ENCODE results near the gene NDFIP1.
A peak's percentile ranks its signal among the peaks of the same experiment; 100 is the strongest.
"Not testable (repeated sequence)": the region's sequence is repeated elsewhere in the genome, so short reads cannot be mapped to it uniquely, and the experiment has no call there.

NDFIP1 gene

DNA sequence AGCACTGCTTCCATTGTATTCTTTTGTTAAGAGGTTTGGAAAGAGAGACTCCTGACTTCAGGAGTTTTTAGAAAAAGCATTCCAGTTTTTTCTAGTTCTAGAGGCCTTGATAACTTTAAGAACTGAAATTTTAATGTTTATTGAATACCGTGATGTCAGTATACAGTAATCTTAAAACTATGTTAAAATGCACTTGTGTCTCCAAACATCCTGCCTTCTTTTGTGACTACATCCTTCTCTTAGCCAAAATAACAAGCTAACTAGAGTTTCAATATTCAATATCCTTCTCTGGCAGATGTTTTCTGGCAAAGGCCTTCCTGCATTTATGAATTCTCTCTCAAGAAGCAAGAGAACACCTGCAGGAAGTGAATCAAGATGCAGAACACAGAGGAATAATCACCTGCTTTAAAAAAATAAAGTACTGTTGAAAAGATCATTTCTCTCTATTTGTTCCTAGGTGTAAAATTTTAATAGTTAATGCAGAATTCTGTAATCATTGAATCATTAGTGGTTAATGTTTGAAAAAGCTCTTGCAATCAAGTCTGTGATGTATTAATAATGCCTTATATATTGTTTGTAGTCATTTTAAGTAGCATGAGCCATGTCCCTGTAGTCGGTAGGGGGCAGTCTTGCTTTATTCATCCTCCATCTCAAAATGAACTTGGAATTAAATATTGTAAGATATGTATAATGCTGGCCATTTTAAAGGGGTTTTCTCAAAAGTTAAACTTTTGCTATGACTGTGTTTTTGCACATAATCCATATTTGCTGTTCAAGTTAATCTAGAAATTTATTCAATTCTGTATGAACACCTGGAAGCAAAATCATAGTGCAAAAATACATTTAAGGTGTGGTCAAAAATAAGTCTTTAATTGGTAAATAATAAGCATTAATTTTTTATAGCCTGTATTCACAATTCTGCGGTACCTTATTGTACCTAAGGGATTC is 43.1 kb downstream of the NDFIP1 start:
- no peaks in the 10 kb centered on the region for H3K4me1 ChIP-seq
- no peak overlapping the region for H2AFZ ChIP-seq
- no peaks in the 10 kb centered on the region for H3K9me3 ChIP-seq (ENCODE audit: control insufficient read depth, low read length)
- H3K4me2 ChIP-seq (ENCODE audit: low read length), result no peak overlapping the region
- no peak overlapping the region for H3K9ac ChIP-seq
- TF ChIP-seq, protein P1, sequence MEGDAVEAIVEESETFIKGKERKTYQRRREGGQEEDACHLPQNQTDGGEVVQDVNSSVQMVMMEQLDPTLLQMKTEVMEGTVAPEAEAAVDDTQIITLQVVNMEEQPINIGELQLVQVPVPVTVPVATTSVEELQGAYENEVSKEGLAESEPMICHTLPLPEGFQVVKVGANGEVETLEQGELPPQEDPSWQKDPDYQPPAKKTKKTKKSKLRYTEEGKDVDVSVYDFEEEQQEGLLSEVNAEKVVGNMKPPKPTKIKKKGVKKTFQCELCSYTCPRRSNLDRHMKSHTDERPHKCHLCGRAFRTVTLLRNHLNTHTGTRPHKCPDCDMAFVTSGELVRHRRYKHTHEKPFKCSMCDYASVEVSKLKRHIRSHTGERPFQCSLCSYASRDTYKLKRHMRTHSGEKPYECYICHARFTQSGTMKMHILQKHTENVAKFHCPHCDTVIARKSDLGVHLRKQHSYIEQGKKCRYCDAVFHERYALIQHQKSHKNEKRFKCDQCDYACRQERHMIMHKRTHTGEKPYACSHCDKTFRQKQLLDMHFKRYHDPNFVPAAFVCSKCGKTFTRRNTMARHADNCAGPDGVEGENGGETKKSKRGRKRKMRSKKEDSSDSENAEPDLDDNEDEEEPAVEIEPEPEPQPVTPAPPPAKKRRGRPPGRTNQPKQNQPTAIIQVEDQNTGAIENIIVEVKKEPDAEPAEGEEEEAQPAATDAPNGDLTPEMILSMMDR (IDR thresholded peaks at IDR 0.05), result peak; percentile 83
- no peaks in the 10 kb centered on the region for H3K36me3 ChIP-seq (ENCODE audit: control insufficient read depth, insufficient read depth, low read length)
- no peak overlapping the region for H3K27ac ChIP-seq
- no peaks in the 10 kb centered on the region for H3K27me3 ChIP-seq (ENCODE audit: control insufficient read depth, insufficient read depth, low read length)
- peaks cover 3% of the 10 kb centered on the region for H3K79me2 ChIP-seq
- H3K4me3 ChIP-seq (ENCODE audit: low read depth, low read length), result no peak overlapping the region

DNA sequence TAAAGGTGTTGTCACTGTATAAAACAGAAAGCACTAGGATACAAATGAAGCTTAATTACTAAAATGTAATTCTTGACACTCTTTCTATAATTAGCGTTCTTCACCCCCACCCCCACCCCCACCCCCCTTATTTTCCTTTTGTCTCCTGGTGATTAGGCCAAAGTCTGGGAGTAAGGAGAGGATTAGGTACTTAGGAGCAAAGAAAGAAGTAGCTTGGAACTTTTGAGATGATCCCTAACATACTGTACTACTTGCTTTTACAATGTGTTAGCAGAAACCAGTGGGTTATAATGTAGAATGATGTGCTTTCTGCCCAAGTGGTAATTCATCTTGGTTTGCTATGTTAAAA is 43.8 kb downstream of the NDFIP1 start:
- TF ChIP-seq, protein P1 (IDR thresholded peaks at IDR 0.05), result no peak
- no peak overlapping the region for H2AFZ ChIP-seq
- no peak overlapping the region for H3K27ac ChIP-seq
- no peaks in the 10 kb centered on the region for H3K27me3 ChIP-seq (ENCODE audit: control insufficient read depth, insufficient read depth, low read length)
- H3K4me3 ChIP-seq (ENCODE audit: low read depth, low read length), result no peak overlapping the region
- H3K36me3 ChIP-seq (ENCODE audit: control insufficient read depth, insufficient read depth, low read length), result no peaks in the 10 kb centered on the region
- no peaks in the 10 kb centered on the region for H3K79me2 ChIP-seq
- H3K4me2 ChIP-seq (ENCODE audit: low read length), result no peak overlapping the region
- no peak overlapping the region for H3K9ac ChIP-seq
- H3K4me1 ChIP-seq, result no peaks in the 10 kb centered on the region
- H3K9me3 ChIP-seq (ENCODE audit: control insufficient read depth, low read length), result no peaks in the 10 kb centered on the region

DNA sequence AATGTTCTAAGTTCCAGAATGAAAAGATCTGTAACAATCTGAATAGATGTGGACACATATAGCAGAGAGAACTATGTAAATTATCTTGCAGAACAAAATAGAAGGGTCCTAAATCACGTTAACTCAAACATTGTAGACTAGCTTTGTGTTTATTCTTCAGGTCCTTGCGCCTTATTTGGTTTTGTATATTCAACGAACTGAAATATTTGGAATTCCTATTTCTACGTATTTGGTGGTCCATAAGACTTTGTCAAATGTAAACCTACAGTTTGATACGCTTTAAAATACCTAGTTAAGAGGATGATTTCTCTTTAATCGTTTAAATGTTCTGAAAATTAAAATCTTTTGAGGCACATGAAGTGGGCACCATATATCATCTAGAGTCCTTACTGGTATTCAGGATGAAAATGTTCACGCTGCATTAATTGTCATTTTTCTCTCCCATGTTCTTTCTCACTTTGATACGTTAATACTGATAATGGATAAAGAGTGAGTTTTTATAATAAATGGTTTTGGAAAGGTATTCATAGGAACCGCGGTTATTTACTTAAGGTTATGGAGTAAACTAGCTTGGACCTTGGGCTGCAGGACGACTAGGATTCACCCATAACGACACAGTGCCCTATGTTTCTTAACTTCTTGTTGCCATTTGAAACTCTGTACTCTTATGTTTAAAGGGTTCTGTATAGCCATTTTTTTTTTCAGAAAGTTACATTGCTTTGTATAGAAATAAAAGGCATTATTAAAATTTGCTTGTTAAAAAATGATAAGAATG is 45.3 kb downstream of the NDFIP1 start:
- Histone ChIP-seq H3K9ac (no peak overlapping the region), H3K79me2 (no peaks in the 10 kb centered on the region), H3K36me3 (ENCODE audit: control insufficient read depth, insufficient read depth, low read length) (no peaks in the 10 kb centered on the region), H3K27ac (no peak overlapping the region), H3K27me3 (ENCODE audit: control insufficient read depth, insufficient read depth, low read length) (no peaks in the 10 kb centered on the region), H3K4me1 (no peaks in the 10 kb centered on the region), H3K9me3 (ENCODE audit: control insufficient read depth, low read length) (no peaks in the 10 kb centered on the region), H2AFZ (no peak overlapping the region), H3K4me2 (ENCODE audit: low read length) (no peak overlapping the region), H3K4me3 (ENCODE audit: low read depth, low read length) (no peak overlapping the region)
- TF ChIP-seq, protein P1 (IDR thresholded peaks at IDR 0.05), result no peak

- H3K4me2 ChIP-seq (ENCODE audit: low read length); H3K27me3 ChIP-seq (ENCODE audit: control insufficient read depth, insufficient read depth, low read length); H3K36me3 ChIP-seq (ENCODE audit: control insufficient read depth, insufficient read depth, low read length); H3K4me1 ChIP-seq; H3K79me2 ChIP-seq; H3K9me3 ChIP-seq (ENCODE audit: control insufficient read depth, low read length); H3K4me3 ChIP-seq (ENCODE audit: low read depth, low read length); H3K27ac ChIP-seq; H3K9ac ChIP-seq; H2AFZ ChIP-seq: not testable (repeated sequence)
These were observed 45.9 kb downstream of the NDFIP1 start for GRCh38 chr5:142154449-142154841.

DNA sequence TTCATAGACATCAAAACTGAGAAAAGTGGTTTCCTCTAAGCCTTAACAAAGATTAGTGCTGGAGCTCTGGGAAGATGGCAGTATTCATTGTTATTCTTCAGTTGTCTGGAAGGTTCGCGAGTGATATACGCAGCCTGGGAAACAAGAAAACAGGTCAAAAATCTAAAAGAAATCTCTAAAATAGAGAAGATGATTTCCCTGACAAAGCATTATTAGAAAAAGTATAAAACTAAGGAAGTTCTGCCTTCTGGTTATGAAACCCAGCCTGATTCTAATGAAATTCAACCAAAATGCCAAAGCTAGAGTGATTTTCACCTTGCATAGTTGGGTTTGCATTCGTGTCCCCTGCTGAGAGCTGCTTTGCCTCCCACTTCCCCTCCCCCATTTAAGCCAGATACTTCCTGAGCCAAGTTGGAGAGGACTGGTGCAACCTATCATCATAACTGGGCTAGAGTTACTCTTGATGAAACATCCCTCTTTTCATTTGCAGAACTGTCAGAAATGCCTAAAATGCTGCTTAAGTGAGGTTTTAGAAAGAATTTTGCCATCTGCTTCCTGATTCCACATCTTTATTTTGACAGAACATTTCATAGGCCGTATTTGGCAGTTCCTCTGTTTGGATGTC is 48.4 kb downstream of the NDFIP1 start:
- Histone ChIP-seq H3K9me3 (ENCODE audit: control insufficient read depth, low read length) (no peaks in the 10 kb centered on the region), H3K79me2 (no peaks in the 10 kb centered on the region), H3K36me3 (ENCODE audit: control insufficient read depth, insufficient read depth, low read length) (no peaks in the 10 kb centered on the region), H2AFZ (no peak overlapping the region), H3K9ac (no peak overlapping the region), H3K4me3 (ENCODE audit: low read depth, low read length) (no peak overlapping the region), H3K4me2 (ENCODE audit: low read length) (no peak overlapping the region), H3K27me3 (ENCODE audit: control insufficient read depth, insufficient read depth, low read length) (no peaks in the 10 kb centered on the region), H3K27ac (no peak overlapping the region), H3K4me1 (no peaks in the 10 kb centered on the region)
- TF ChIP-seq, protein P1 (IDR thresholded peaks at IDR 0.05), result no peak
